Ramos (cell line): ENCODE measurements around the gene PRAMEF27.
"Not testable (repeated sequence)": the region's sequence is repeated elsewhere in the genome, so short reads cannot be mapped to it uniquely, and the experiment has no call there.

Experiments
- in situ Hi-C: fragments of 300-500 bp; cut with MboI; formaldehyde crosslinking; loops from one replicate; pipeline ENCODE4 v1.14.3; 2022; ENCODE audit warnings: low sequenced_read_pairs; ENCODE audit not compliant: unreplicated experiment

The PRAMEF27 gene

DNA sequence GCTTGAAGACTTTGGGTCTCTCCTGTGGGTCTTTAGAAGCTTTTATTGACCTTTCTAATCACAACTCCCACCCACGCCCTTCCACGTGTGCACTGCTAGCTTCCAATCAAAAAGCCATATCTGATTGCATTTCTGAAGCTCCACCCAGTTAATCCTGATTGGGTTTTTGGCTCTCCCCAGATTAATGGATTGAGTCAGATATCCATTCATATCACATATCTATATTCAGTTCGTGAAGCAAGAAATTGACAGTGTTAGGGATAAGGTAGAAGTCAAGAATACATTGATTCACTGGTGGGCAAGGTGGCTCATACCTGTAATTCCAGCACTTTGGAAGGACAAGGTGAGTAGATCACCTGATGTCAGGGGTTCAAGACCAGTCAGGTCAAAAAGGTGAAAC is at the start of gene PRAMEF27:
Gene PRAMEF27 (minus strand): TSS at position 101 of the 400 bp plus-strand sequence. CDS start 2,916 bp downstream, outside the sequence.
- in situ Hi-C loops: not testable (repeated sequence)

DNA sequence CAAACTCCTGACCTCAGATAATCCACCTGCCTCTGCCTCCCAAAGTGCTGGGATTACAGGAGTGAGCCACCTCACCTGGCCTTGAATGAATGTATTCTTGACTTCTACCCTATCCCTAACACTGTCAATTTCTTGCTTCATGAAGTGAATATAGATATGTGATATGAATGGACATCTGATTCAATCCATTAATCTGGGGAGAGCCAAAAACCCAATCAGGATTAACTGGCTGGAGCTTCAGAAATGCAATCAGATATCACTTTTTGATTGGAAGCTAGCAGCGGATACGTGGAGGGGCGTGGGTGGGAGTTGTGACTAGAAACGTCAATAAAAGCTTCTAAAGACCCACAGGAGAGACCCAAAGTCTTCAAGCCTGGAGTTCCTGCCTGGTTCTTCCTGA is 14.1 kb upstream of the PRAMEF27 start, which contains the start of gene PRAMEF25:
Gene PRAMEF25 (plus strand): TSS at position 301 of the 400 bp plus-strand sequence. CDS start 2,920 bp downstream, outside the sequence.
- in situ Hi-C loops: not testable (repeated sequence)

DNA sequence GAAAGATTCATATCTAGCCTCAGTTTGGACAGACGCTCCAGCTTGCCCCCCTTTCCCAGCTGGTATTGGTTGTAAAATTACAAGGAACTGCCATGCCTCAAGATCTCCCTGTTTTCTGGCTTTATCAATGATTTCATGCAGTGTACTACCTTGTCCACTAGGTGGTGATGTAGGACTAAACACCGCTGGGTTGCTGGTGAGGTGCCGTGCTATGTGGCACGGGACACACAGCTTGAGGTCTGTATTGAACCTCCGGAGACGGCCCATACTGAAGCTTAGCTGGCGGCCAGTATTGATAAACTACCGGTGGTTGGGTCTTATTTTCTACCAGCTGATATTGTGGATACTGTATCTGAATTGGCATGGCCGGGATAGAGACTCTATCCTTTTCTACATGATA is 36.5 kb downstream of the PRAMEF27 start:
- in situ Hi-C loops: not testable (repeated sequence)

DNA sequence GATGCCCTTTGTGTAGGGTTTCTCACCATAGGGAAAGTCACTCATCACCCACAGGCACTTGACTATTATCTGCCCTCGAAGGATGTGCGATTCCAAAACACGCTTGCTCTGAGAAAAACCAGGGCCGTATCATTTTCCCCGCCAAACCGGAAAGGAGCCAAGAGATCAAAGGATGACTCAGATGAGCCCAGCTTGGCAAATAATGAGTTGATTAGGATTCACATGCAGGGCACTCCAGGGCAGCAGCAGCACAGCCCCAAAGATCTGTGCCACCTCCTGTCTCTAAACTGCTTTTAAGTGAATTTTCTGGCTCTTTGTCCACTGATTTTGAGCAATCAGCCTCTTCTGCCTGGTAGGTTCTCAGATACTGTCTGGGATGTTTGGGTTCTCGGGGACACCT is 44.4 kb downstream of the PRAMEF27 start:
- in situ Hi-C loops: not testable (repeated sequence)

DNA sequence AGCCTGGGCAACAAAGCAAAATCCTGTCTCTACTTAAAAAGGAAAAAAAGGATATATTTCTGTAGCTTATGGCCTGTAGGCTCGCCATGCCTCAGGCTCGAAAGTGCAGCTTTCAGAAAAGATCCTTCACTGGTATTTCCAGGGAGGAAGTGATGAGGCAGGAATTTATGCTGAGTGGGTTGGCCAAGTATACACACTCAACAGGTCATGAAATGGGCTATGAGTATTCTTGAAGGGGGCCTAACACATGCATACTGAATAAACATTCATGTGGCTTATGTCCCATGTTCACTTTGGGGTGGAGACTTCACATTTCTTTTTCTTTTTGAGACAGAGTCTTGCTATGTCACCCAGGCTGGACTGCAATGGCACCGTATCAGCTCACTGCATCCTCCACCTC is 47.0 kb downstream of the PRAMEF27 start:
- in situ Hi-C loops: not testable (repeated sequence)

DNA sequence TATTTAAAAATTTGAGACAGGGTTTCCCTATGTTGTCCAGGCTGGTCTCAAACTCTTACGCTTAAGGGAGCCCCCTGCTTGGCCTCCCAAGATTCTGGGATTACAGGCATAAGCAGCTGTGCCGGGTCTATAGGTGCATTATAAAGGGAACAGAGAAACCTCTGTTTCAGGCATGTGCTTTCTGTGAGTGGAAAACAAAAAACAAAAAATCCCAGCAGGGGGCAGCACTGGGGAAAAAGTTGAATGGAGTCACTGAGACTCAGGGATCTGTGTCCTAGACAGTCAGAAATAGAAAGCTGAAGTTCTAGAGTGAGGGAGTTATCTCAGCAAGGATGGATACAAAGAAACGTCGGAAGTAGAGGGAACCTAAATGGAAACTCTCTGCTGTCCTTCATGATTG is 50.6 kb downstream of the PRAMEF27 start:
- in situ Hi-C loops: not testable (repeated sequence)
